H1 (cell line): ENCODE measurements around the gene BRCC3. TPM values are rescaled to one million over a fixed set of nuclear protein-coding genes. Genes with fewer than 3 reads are reported as not detected.

Experiments
- CTCF ChIA-PET: fragments of 300-600 bp; sonication (Branson Sonifier 250); formaldehyde crosslinking; loops from one replicate; lab custom pipeline; 2021; ENCODE audit not compliant: partially characterized antibody; lab: Charles Lee
- POLR2A ChIA-PET: fragments of 300-600 bp; sonication (Branson Sonifier 250); formaldehyde crosslinking; loops from one replicate; lab custom pipeline; 2021; ENCODE audit warnings: inconsistent platforms; ENCODE audit not compliant: partially characterized antibody; lab: Charles Lee
- DNase-seq, 2 experiments: peaks; one replicate each; pipeline versions ENCODE4 v3.0.0 to v3.0.0-alpha.2; 2010 to 2022; ENCODE audit warnings: low spot score in 2 of 2, low read depth in 1 of 2, mixed read lengths in 1 of 2
- FAIRE-seq: peaks from 2 replicates; lab custom pipeline; 2011; peaks lifted over from hg19 to GRCh38; lab: Jason Lieb, UNC
- H2AFZ ChIP-seq: 2 replicates; pipeline ENCODE4 v1.8.1; 2012; ENCODE audit warnings: low read length, inconsistent platforms
- H2AK5ac ChIP-seq: 2 replicates; pipeline ENCODE4 v1.6.1; 2013; ENCODE audit warnings: low read depth, low read length
- H2BK120ac ChIP-seq: replicated peaks from 2 replicates; pipeline ENCODE3; 2013; ENCODE audit warnings: low read depth, low read length, inconsistent platforms
- H2BK12ac ChIP-seq: 2 replicates; pipeline ENCODE4 v1.6.1; 2013; ENCODE audit warnings: low read depth, low read length
- H2BK15ac ChIP-seq: 2 replicates; pipeline ENCODE4 v1.6.1; 2013; ENCODE audit warnings: low read length
- H2BK20ac ChIP-seq: 2 replicates; pipeline ENCODE4 v1.6.1; 2013; ENCODE audit warnings: low read length
- H2BK5ac ChIP-seq: 2 replicates; pipeline ENCODE4 v1.6.1; 2013; ENCODE audit warnings: low read depth, low read length
- H3K14ac ChIP-seq: 2 replicates; pipeline ENCODE4 v1.6.1; 2013; ENCODE audit warnings: inconsistent platforms; ENCODE audit not compliant: insufficient read length
- H3K18ac ChIP-seq: 2 replicates; pipeline ENCODE4 v1.6.1; 2013; ENCODE audit warnings: low read length; ENCODE audit errors: extremely low read depth
- H3K23ac ChIP-seq: 2 replicates; pipeline ENCODE4 v1.6.1; 2013; ENCODE audit warnings: inconsistent platforms; ENCODE audit not compliant: insufficient read length
- H3K23me2 ChIP-seq: 2 replicates; pipeline ENCODE4 v1.6.1; 2013; ENCODE audit warnings: low read depth, low read length
- H3K27ac ChIP-seq: 2 replicates; pipeline ENCODE4 v1.6.1; 2011; ENCODE audit warnings: low read depth, low read length, inconsistent platforms
- H3K27me3 ChIP-seq, 4 experiments: replicated peaks in 1 of 4; 1 replicate in 1 of 4; 2 replicates in 3 of 4; pipeline versions ENCODE4 v1.6.1 to v1.8.1; 2011 to 2013; ENCODE audit warnings: low read length in 3 of 4, mild to moderate bottlenecking in 3 of 4, inconsistent platforms in 2 of 4, mixed read lengths in 2 of 4, moderate library complexity in 1 of 4; ENCODE audit not compliant: control insufficient read depth in 3 of 4, insufficient read depth in 3 of 4; ENCODE audit errors: extremely low read depth in 1 of 4
- H3K36me3 ChIP-seq, 4 experiments: 2 replicates each; pipeline versions ENCODE4 v1.6.1 to v1.8.1; 2011 to 2013; ENCODE audit warnings: mild to moderate bottlenecking in 4 of 4, low read length in 3 of 4, moderate library complexity in 2 of 4, control low read depth in 1 of 4, inconsistent platforms in 1 of 4; ENCODE audit not compliant: insufficient read depth in 4 of 4, control insufficient read depth in 2 of 4
- H3K4ac ChIP-seq: replicated peaks from 2 replicates; pipeline ENCODE3; 2013; ENCODE audit warnings: low read length, low read depth, mixed read lengths, inconsistent platforms; ENCODE audit not compliant: insufficient read length
- H3K4me1 ChIP-seq, 4 experiments: replicated peaks in 1 of 4; 1 replicate in 1 of 4; 2 replicates in 3 of 4; pipeline versions ENCODE4 v1.6.1 to v1.8.1; 2011 to 2013; ENCODE audit warnings: low read length in 3 of 4, inconsistent platforms in 2 of 4, mixed read lengths in 1 of 4; ENCODE audit not compliant: insufficient read depth in 4 of 4, control insufficient read depth in 3 of 4
- H3K4me2 ChIP-seq, 2 experiments: 2 replicates each; pipeline versions ENCODE4 v1.6.1 to v1.8.1; 2011 to 2013; ENCODE audit warnings: low read depth in 2 of 2, low read length in 2 of 2, control low read depth in 1 of 2, inconsistent platforms in 1 of 2, mild to moderate bottlenecking in 1 of 2; ENCODE audit not compliant: insufficient read depth in 1 of 2
- H3K4me3 ChIP-seq, 4 experiments: fragments of 200-600, 300-600 bp in 1 of 4; sonication (generic), shearing (Covaris generic), sonication (Bioruptor Twin) in 1 of 4; 2 replicates each; pipeline versions ENCODE4 v1.5.1 to v1.8.1; 2011 to 2016; ENCODE audit warnings: low read length in 4 of 4, low read depth in 3 of 4, control low read depth in 2 of 4, inconsistent platforms in 2 of 4, mild to moderate bottlenecking in 2 of 4, mixed read lengths in 1 of 4, moderate library complexity in 1 of 4; ENCODE audit not compliant: insufficient read depth in 2 of 4; ENCODE audit errors: extremely low read depth in 1 of 4
- H3K56ac ChIP-seq: replicated peaks from 2 replicates; pipeline ENCODE3; 2013; ENCODE audit warnings: low read depth, mild to moderate bottlenecking, mixed read lengths, low read length, inconsistent platforms; ENCODE audit not compliant: insufficient read length
- H3K79me1 ChIP-seq: 2 replicates; pipeline ENCODE4 v1.6.1; 2013; ENCODE audit warnings: low read depth, low read length, control low read depth
- H3K79me2 ChIP-seq, 2 experiments: 2 replicates each; pipeline versions ENCODE4 v1.6.1 to v1.8.1; 2012 to 2013; ENCODE audit warnings: low read length in 2 of 2, mild to moderate bottlenecking in 2 of 2, inconsistent platforms in 1 of 2; ENCODE audit not compliant: insufficient read depth in 2 of 2, control insufficient read depth in 1 of 2
- H3K9ac ChIP-seq, 4 experiments: replicated peaks in 1 of 4; 1 replicate in 1 of 4; 2 replicates in 3 of 4; pipeline versions ENCODE4 v1.6.1 to v1.8.1; 2011 to 2013; ENCODE audit warnings: low read depth in 3 of 4, low read length in 3 of 4, control low read depth in 2 of 4, mild to moderate bottlenecking in 2 of 4, moderate library complexity in 2 of 4, inconsistent platforms in 1 of 4; ENCODE audit errors: extremely low read depth in 1 of 4
- H3K9me3 ChIP-seq, 2 experiments: 2 replicates each; pipeline versions ENCODE4 v1.6.1 to v1.8.1; 2012 to 2013; ENCODE audit warnings: mild to moderate bottlenecking in 2 of 2, moderate library complexity in 2 of 2, control low read depth in 1 of 2, inconsistent platforms in 1 of 2, low read depth in 1 of 2, low read length in 1 of 2, mixed read lengths in 1 of 2; ENCODE audit not compliant: insufficient read depth in 2 of 2
- H4K20me1 ChIP-seq, 2 experiments: replicated peaks in 1 of 2; 2 replicates each; pipeline versions ENCODE3 to v1.8.1; 2011 to 2013; ENCODE audit warnings: inconsistent platforms in 2 of 2, low read length in 2 of 2, mild to moderate bottlenecking in 1 of 2; ENCODE audit not compliant: insufficient read depth in 2 of 2, control insufficient read depth in 1 of 2
- H4K5ac ChIP-seq: 2 replicates; pipeline ENCODE4 v1.6.1; 2013; ENCODE audit warnings: low read length, low read depth, mixed read lengths, inconsistent platforms; ENCODE audit not compliant: insufficient read length
- H4K8ac ChIP-seq: 2 replicates; pipeline ENCODE4 v1.8.0; 2013; ENCODE audit warnings: mild to moderate bottlenecking, moderate library complexity, low read length, inconsistent platforms; ENCODE audit not compliant: insufficient read depth; ENCODE audit errors: extremely low read depth
- H4K91ac ChIP-seq: replicated peaks from 2 replicates; pipeline ENCODE3; 2013; ENCODE audit warnings: low read length, mixed read lengths, inconsistent platforms; ENCODE audit not compliant: insufficient read length
- EP300 ChIP-seq, 2 experiments: IDR thresholded peaks; 1 replicate in 1 of 2; 2 replicates in 1 of 2; pipeline ENCODE4 v1.6.1; 2011 to 2012; ENCODE audit warnings: low read depth in 2 of 2, low read length in 2 of 2, mild to moderate bottlenecking in 2 of 2, borderline replicate concordance in 1 of 2, inconsistent platforms in 1 of 2, moderate library complexity in 1 of 2
- JUND ChIP-seq: IDR thresholded peaks from 2 replicates; pipeline ENCODE4 v1.6.1; 2011; ENCODE audit warnings: mild to moderate bottlenecking, improper control_type of control experiment, low read length
- SP1 ChIP-seq: IDR thresholded peaks from 2 replicates; pipeline ENCODE4 v1.6.1; 2011; ENCODE audit warnings: low read depth, low read length
- SUZ12 ChIP-seq: fragments of 200-600 bp; sonication (generic); IDR thresholded peaks from 2 replicates; pipeline ENCODE4 v1.6.1; 2012; ENCODE audit warnings: mild to moderate bottlenecking, inconsistent platforms, low read length, moderate library complexity, mixed read lengths
- ZNF274 ChIP-seq: IDR thresholded peaks from 2 replicates; pipeline ENCODE4 v1.7.0; 2012; ENCODE audit warnings: low read length, borderline replicate concordance; ENCODE audit errors: extremely low read depth
- WGBS, 2 experiments: shearing (Covaris generic) in 1 of 2; methylation state at CpG; one replicate each; pipeline versions ENCODE4 v1.1.6 to v1.1.7; 2013 to 2015; ENCODE audit warnings: low lambda C conversion rate in 2 of 2, mixed read lengths in 2 of 2, inconsistent platforms in 1 of 2, low coverage in 1 of 2, missing lambda C conversion rate in 1 of 2; ENCODE audit not compliant: insufficient replicate concordance in 2 of 2, insufficient coverage in 1 of 2, insufficient read length in 1 of 2; ENCODE audit errors: extremely low coverage in 1 of 2, missing lambda C conversion rate in 1 of 2; 5-methylcytosine and 5-hydroxymethylcytosine counted together
- polyA plus RNA-seq, 7 experiments: library from polyadenylated mRNA; depleted of rRNA in 3 of 7; stranded (reverse) in 5 of 7; unstranded in 2 of 7; fragments of >200 nt in 5 of 7; fragments of 200-250 nt in 2 of 7; gene quantifications; 1 replicate in 5 of 7; 2 replicates in 1 of 7; 4 replicates in 1 of 7; pipeline versions ENCODE4 v1.2.1 to v1.2.3, GENCODE V29; 2011 to 2013; ENCODE audit warnings: missing spikeins in 2 of 7, mixed read lengths in 2 of 7
- total RNA-seq: library from RNA; stranded (reverse); fragmentation: NEBNext Ultra II Directional; extraction: Animal tissue kit (Norgen Biotek cat#: 25700); gene quantifications from 2 replicates; pipeline ENCODE4 v1.2.1, GENCODE V29; 2021
- TF ChIP-seq, protein P1 (sequence below): IDR thresholded peaks from 2 replicates; pipeline ENCODE4 v1.6.1; 2011; ENCODE audit warnings: low read depth, mild to moderate bottlenecking, low read length; ENCODE audit not compliant: insufficient read depth

The BRCC3 gene
- total and polyA plus RNA-seq, 2 of the 8 experiments (the other 6 are each of a cell fraction or from before 2014, with no cell fraction given), result 13.1 to 23.2 TPM

DNA sequence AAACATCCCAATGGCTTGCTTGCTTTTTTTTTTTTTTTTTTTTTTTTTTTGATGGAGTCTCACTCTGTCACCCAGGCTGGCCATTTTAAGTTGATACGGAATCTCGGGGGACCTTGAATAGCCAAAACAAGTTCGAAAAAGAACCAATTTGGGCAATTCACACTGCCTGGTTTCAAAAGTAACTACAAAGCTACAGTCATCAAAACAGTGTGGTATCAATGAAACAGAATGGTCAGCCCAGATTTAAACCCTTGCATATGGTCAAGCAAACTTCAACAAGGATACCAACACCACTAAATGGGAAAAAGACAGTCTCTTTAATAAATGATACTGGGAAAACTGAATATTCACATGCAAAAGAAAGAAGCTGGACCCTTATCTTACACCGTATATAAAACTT, 41.8 kb downstream of the BRCC3 start:
- no peak overlapping the region for H4K8ac ChIP-seq
- ChIA-PET CTCF (interaction anchor here (0.9 kb wide), 1 partner anchor 14 kb away, joined by 3 read pairs; no protein-coding TSS in a partner anchor), POLR2A (no interaction called here)
- no peak overlapping the region for H3K4me3 ChIP-seq
- H3K79me2 ChIP-seq, result no peaks in the 10 kb centered on the region
- no peaks in the 10 kb centered on the region; a peak in 2 of 8 replicates for H3K36me3 ChIP-seq
- no peak overlapping the region for H3K4ac ChIP-seq
- H3K23ac ChIP-seq, result no peak overlapping the region
- FAIRE-seq (no peak), DNase-seq (no peak)
- no peaks in the 10 kb centered on the region for H3K27me3 ChIP-seq
- no peak overlapping the region for H3K18ac ChIP-seq
- no peaks in the 10 kb centered on the region for H3K4me1 ChIP-seq
- H4K91ac ChIP-seq, result no peak overlapping the region
- H3K9me3 ChIP-seq, result no peaks in the 10 kb centered on the region
- no peaks in the 10 kb centered on the region for H3K23me2 ChIP-seq
- H2BK12ac ChIP-seq, result no peak overlapping the region
- H2AFZ ChIP-seq, result no peak overlapping the region
- H2BK120ac ChIP-seq, result no peak overlapping the region
- no peak overlapping the region for H4K5ac ChIP-seq
- H2BK15ac ChIP-seq, result no peak overlapping the region
- 100% methylated on average over 1 of the region's 4 CpGs; no CpG with 5 or more reads in 1 of the 2 experiments for WGBS, 2 experiments
- H2BK20ac ChIP-seq, result no peak overlapping the region
- H3K4me2 ChIP-seq, result no peak overlapping the region
- no peak overlapping the region for H2AK5ac ChIP-seq
- no peak overlapping the region for H3K56ac ChIP-seq
- no peak overlapping the region for H3K14ac ChIP-seq
- no peak overlapping the region for H3K27ac ChIP-seq
- H3K9ac ChIP-seq, result no peak overlapping the region
- no peak overlapping the region for H2BK5ac ChIP-seq
- H3K79me1 ChIP-seq, result no peaks in the 10 kb centered on the region
- H4K20me1 ChIP-seq, result no peaks in the 10 kb centered on the region
- TF ChIP-seq, protein P1, sequence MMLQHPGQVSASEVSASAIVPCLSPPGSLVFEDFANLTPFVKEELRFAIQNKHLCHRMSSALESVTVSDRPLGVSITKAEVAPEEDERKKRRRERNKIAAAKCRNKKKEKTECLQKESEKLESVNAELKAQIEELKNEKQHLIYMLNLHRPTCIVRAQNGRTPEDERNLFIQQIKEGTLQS, result no peak
- TF ChIP-seq EP300 (IDR thresholded peaks at IDR 0.05; ENCODE audit: borderline replicate concordance in 1 of 2, low read depth in 2 of 2, low read length in 2 of 2), result no peak
- no peak for TF ChIP-seq JUND
- TF ChIP-seq ZNF274, result no peak
- TF ChIP-seq SUZ12, result no peak
- TF ChIP-seq SP1, result no peak
